ENCODE measurements around the gene GFM1.

DNA sequence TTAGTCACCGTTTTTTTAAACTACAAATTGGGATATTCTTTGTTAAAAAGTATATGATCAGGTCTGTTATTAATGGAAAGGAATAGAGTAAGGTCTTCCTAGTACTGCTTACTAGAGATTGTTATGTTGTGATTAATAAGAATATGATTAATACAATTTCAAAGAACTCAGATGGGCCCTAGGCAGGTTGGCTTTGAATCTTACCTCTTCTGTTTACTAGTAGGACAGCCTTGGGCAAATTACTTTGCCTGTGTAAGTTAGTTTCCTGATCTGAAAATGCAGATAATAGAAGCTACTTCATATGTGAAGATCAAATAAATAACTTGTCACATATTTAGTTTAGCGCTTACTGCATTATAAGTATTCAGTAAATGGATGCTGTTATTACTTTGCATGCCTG, 6.9 kb downstream of the GFM1 start:
- TF ChIP-seq, protein P1, sequence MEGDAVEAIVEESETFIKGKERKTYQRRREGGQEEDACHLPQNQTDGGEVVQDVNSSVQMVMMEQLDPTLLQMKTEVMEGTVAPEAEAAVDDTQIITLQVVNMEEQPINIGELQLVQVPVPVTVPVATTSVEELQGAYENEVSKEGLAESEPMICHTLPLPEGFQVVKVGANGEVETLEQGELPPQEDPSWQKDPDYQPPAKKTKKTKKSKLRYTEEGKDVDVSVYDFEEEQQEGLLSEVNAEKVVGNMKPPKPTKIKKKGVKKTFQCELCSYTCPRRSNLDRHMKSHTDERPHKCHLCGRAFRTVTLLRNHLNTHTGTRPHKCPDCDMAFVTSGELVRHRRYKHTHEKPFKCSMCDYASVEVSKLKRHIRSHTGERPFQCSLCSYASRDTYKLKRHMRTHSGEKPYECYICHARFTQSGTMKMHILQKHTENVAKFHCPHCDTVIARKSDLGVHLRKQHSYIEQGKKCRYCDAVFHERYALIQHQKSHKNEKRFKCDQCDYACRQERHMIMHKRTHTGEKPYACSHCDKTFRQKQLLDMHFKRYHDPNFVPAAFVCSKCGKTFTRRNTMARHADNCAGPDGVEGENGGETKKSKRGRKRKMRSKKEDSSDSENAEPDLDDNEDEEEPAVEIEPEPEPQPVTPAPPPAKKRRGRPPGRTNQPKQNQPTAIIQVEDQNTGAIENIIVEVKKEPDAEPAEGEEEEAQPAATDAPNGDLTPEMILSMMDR (IDR thresholded peaks at IDR 0.05): no peak
- TF ChIP-seq POLR2A (IDR thresholded peaks at IDR 0.05): no peak
- TF ChIP-seq POLR2AphosphoS5 (IDR thresholded peaks at IDR 0.05; ENCODE audit: insufficient read depth in 1 of 2, low read depth in 1 of 2): no peak
